Measurements from ENCODE around the gene POLG. TPM values are rescaled to one million over a fixed set of nuclear protein-coding genes. Genes with fewer than 3 reads are reported as not detected.
A peak's percentile ranks its signal among the peaks of the same experiment; 100 is the strongest.

Gene POLG
- total RNA-seq, 2 donors from 2014 or later = 55.3 to 60.2 TPM

GRCh38 chr15:89346516-89347231, 12.1 kb upstream of the POLG start:
- Histone ChIP-seq H3K36me3 (ENCODE audit: control insufficient read depth, insufficient read depth, low read length) (no peaks in the 10 kb centered on the region), H3K4me3 (ENCODE audit: low read length) (no peak overlapping the region), H3K9ac (ENCODE audit: extremely low read depth, low read length, poor library complexity, severe bottlenecking) (no peak overlapping the region), H3K9me3 (ENCODE audit: control insufficient read depth, low read length) (no peaks in the 10 kb centered on the region), H3K27ac (ENCODE audit: low read depth, low read length) (no peak overlapping the region), H3K27me3 (ENCODE audit: control insufficient read depth, insufficient read depth, low read length, poor library complexity, severe bottlenecking) (peaks cover 30% of the 10 kb centered on the region), H3K4me1 (ENCODE audit: control insufficient read depth, insufficient read depth, low read length) (peaks cover 10% of the 10 kb centered on the region)
- TF ChIP-seq, protein P1, sequence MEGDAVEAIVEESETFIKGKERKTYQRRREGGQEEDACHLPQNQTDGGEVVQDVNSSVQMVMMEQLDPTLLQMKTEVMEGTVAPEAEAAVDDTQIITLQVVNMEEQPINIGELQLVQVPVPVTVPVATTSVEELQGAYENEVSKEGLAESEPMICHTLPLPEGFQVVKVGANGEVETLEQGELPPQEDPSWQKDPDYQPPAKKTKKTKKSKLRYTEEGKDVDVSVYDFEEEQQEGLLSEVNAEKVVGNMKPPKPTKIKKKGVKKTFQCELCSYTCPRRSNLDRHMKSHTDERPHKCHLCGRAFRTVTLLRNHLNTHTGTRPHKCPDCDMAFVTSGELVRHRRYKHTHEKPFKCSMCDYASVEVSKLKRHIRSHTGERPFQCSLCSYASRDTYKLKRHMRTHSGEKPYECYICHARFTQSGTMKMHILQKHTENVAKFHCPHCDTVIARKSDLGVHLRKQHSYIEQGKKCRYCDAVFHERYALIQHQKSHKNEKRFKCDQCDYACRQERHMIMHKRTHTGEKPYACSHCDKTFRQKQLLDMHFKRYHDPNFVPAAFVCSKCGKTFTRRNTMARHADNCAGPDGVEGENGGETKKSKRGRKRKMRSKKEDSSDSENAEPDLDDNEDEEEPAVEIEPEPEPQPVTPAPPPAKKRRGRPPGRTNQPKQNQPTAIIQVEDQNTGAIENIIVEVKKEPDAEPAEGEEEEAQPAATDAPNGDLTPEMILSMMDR (conservative IDR thresholded peaks at IDR 0.05) = no peak
- Mint-ChIP-seq H3K4me3 (no peak overlapping the region), H3K27me3 (ENCODE audit: insufficient read depth) (peaks cover 45% of the 10 kb centered on the region), H3K36me3 (ENCODE audit: low read depth) (no peaks in the 10 kb centered on the region), H3K4me1 (no peaks in the 10 kb centered on the region), H3K9me3 (no peaks in the 10 kb centered on the region), H3K27ac (no peak overlapping the region)
- peak; percentile 86 for DNase-seq
- 48 to 56% methylated on average over 7 to 10 of the region's 10 CpGs for WGBS, 2 experiments (ENCODE audit: insufficient coverage in 1 of 2, insufficient read length in 1 of 2)

- TF ChIP-seq, protein P1 (conservative IDR thresholded peaks at IDR 0.05) = no peak
- H3K9ac ChIP-seq (ENCODE audit: extremely low read depth, low read length, poor library complexity, severe bottlenecking) = no peak overlapping the region
- peaks cover 38% of the 10 kb centered on the region for H3K27me3 ChIP-seq (ENCODE audit: control insufficient read depth, insufficient read depth, low read length, poor library complexity, severe bottlenecking)
- H3K27ac ChIP-seq (ENCODE audit: low read depth, low read length) = no peak overlapping the region
- H3K4me1 ChIP-seq (ENCODE audit: control insufficient read depth, insufficient read depth, low read length) = peaks cover 10% of the 10 kb centered on the region
- H3K4me3 ChIP-seq (ENCODE audit: low read length) = no peak overlapping the region
- WGBS, 2 experiments (ENCODE audit: insufficient coverage in 1 of 2, insufficient read length in 1 of 2) = 93 to 96% methylated on average over 2 to 4 of the region's 4 CpGs
- H3K9me3 ChIP-seq (ENCODE audit: control insufficient read depth, low read length) = no peaks in the 10 kb centered on the region
- Mint-ChIP-seq H3K27ac (no peak overlapping the region), H3K36me3 (ENCODE audit: low read depth) (no peaks in the 10 kb centered on the region), H3K4me3 (no peak overlapping the region), H3K27me3 (ENCODE audit: insufficient read depth) (peaks cover 47% of the 10 kb centered on the region), H3K4me1 (no peaks in the 10 kb centered on the region), H3K9me3 (no peaks in the 10 kb centered on the region)
- no peak for DNase-seq
- H3K36me3 ChIP-seq (ENCODE audit: control insufficient read depth, insufficient read depth, low read length) = no peaks in the 10 kb centered on the region
These were observed 10.6 kb upstream of the POLG start for GRCh38 chr15:89345248-89345647.

GRCh38 chr15:89342840-89343239, 8.2 kb upstream of the POLG start:
- H3K36me3 Mint-ChIP-seq (ENCODE audit: low read depth) = no peaks in the 10 kb centered on the region
- DNase-seq = no peak
- TF ChIP-seq, protein P1 (conservative IDR thresholded peaks at IDR 0.05) = no peak
- 85 to 100% methylated on average over 1 to 3 of the region's 3 CpGs for WGBS, 2 experiments (ENCODE audit: insufficient coverage in 1 of 2, insufficient read length in 1 of 2)
- no peaks in the 10 kb centered on the region for H3K9me3 Mint-ChIP-seq
- H3K4me1 Mint-ChIP-seq = no peaks in the 10 kb centered on the region
- no peak overlapping the region for H3K4me3 ChIP-seq (ENCODE audit: low read length)
- H3K9ac ChIP-seq (ENCODE audit: extremely low read depth, low read length, poor library complexity, severe bottlenecking) = no peak overlapping the region
- no peak overlapping the region for H3K27ac ChIP-seq (ENCODE audit: low read depth, low read length)
- H3K36me3 ChIP-seq (ENCODE audit: control insufficient read depth, insufficient read depth, low read length) = no peaks in the 10 kb centered on the region
- H3K27me3 Mint-ChIP-seq (ENCODE audit: insufficient read depth) = peaks cover 40% of the 10 kb centered on the region
- H3K9me3 ChIP-seq (ENCODE audit: control insufficient read depth, low read length) = no peaks in the 10 kb centered on the region
- no peak overlapping the region for H3K4me3 Mint-ChIP-seq
- peaks cover 10% of the 10 kb centered on the region for H3K4me1 ChIP-seq (ENCODE audit: control insufficient read depth, insufficient read depth, low read length)
- H3K27ac Mint-ChIP-seq = no peak overlapping the region
- peaks cover 32% of the 10 kb centered on the region for H3K27me3 ChIP-seq (ENCODE audit: control insufficient read depth, insufficient read depth, low read length, poor library complexity, severe bottlenecking)
